ENCODE data around the gene MYL5. TPM values are rescaled to one million over a fixed set of nuclear protein-coding genes. Genes with fewer than 3 reads are reported as not detected.

Gene MYL5
- total and polyA plus RNA-seq, 2 donors, result 32.9 to 34.1 TPM

DNA sequence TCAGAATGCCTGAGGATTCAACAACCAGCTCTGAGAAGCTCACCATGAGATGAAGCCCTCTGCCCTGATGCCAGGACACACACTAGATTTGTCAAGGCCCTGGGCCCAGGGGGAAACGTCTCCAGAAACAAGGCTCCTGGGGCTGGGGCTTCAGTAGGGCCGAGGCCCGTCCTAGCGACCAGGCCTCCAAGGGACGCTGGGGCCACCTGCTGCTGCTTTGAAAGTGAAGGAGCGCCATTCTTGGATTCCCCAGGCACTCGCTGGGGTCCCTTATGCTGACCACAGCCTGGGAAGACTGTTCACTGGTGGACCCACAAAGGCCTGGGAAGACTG is 25.1 kb upstream of the MYL5 start:
- no peak overlapping the region for H3K27ac ChIP-seq (ENCODE audit: low read depth in 1 of 2, low read length in 1 of 2)
- H3K4me1 ChIP-seq (ENCODE audit: control insufficient read depth in 2 of 2, insufficient read depth in 2 of 2, low read length in 2 of 2), result no peaks in the 10 kb centered on the region
- no peaks in the 10 kb centered on the region for H3K36me3 ChIP-seq (ENCODE audit: control insufficient read depth in 2 of 2, insufficient read depth in 2 of 2, low read length in 1 of 2)
- H3K4me3 ChIP-seq (ENCODE audit: low read length in 2 of 2), result no peak overlapping the region
- H3K27me3 ChIP-seq (ENCODE audit: control insufficient read depth in 2 of 2, insufficient read depth in 1 of 2, low read length in 1 of 2), result peaks cover 0 to 52% of the 10 kb centered on the region in 2 donors
- no peaks in the 10 kb centered on the region for H3K9me3 ChIP-seq (ENCODE audit: control insufficient read depth in 2 of 2, insufficient read depth in 1 of 2, low read length in 1 of 2)
- DNase-seq (ENCODE audit: low read depth in 6 of 9, low spot score in 9 of 9), result no peak
- 97% methylated on average over 7 of the region's 7 CpGs for WGBS

- Histone ChIP-seq H3K4me1 (ENCODE audit: control insufficient read depth in 2 of 2, insufficient read depth in 2 of 2, low read length in 2 of 2) (no peaks in the 10 kb centered on the region), H3K4me3 (ENCODE audit: low read length in 2 of 2) (no peak overlapping the region), H3K27me3 (ENCODE audit: control insufficient read depth in 2 of 2, insufficient read depth in 1 of 2, low read length in 1 of 2) (peaks cover 0 to 52% of the 10 kb centered on the region in 2 donors), H3K36me3 (ENCODE audit: control insufficient read depth in 2 of 2, insufficient read depth in 2 of 2, low read length in 1 of 2) (no peaks in the 10 kb centered on the region), H3K9me3 (ENCODE audit: control insufficient read depth in 2 of 2, insufficient read depth in 1 of 2, low read length in 1 of 2) (no peaks in the 10 kb centered on the region), H3K27ac (ENCODE audit: low read depth in 1 of 2, low read length in 1 of 2) (no peak overlapping the region)
- 94% methylated on average over 13 of the region's 13 CpGs for WGBS
- DNase-seq (ENCODE audit: low read depth in 6 of 9, low spot score in 9 of 9), result no peak
These were observed 24.5 kb upstream of the MYL5 start for GRCh38 chr4:649751-650310.

DNA sequence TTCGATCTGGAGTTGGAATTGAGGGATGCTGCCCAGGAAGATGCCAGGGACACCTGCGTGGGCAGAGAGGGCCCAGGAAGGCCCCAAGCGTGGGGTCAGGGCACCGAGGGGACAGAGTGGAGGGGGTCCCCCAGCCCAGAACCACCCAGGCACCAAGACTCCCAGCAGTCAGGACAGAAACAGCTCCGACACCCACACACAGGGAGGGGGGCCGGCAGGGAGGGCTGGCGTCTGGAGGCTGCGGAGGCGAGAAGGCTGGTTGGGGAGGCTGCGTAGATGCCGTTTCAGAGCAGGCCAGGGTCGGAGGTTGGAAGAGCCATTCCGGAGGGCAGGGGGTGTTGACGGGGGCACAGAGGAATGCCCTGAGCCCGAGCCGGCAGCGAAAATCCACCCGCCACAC is 23.9 kb upstream of the MYL5 start:
- no peaks in the 10 kb centered on the region for H3K36me3 ChIP-seq (ENCODE audit: control insufficient read depth in 2 of 2, insufficient read depth in 2 of 2, low read length in 1 of 2)
- WGBS, result 92% methylated on average over 18 of the region's 18 CpGs
- H3K9me3 ChIP-seq (ENCODE audit: control insufficient read depth in 2 of 2, insufficient read depth in 1 of 2, low read length in 1 of 2), result no peaks in the 10 kb centered on the region
- peaks cover 0 to 52% of the 10 kb centered on the region in 2 donors for H3K27me3 ChIP-seq (ENCODE audit: control insufficient read depth in 2 of 2, insufficient read depth in 1 of 2, low read length in 1 of 2)
- H3K4me1 ChIP-seq (ENCODE audit: control insufficient read depth in 2 of 2, insufficient read depth in 2 of 2, low read length in 2 of 2), result no peaks in the 10 kb centered on the region
- H3K4me3 ChIP-seq (ENCODE audit: low read length in 2 of 2), result no peak overlapping the region
- no peak overlapping the region for H3K27ac ChIP-seq (ENCODE audit: low read depth in 1 of 2, low read length in 1 of 2)
- DNase-seq (ENCODE audit: low read depth in 6 of 9, low spot score in 9 of 9), result no peak

DNA sequence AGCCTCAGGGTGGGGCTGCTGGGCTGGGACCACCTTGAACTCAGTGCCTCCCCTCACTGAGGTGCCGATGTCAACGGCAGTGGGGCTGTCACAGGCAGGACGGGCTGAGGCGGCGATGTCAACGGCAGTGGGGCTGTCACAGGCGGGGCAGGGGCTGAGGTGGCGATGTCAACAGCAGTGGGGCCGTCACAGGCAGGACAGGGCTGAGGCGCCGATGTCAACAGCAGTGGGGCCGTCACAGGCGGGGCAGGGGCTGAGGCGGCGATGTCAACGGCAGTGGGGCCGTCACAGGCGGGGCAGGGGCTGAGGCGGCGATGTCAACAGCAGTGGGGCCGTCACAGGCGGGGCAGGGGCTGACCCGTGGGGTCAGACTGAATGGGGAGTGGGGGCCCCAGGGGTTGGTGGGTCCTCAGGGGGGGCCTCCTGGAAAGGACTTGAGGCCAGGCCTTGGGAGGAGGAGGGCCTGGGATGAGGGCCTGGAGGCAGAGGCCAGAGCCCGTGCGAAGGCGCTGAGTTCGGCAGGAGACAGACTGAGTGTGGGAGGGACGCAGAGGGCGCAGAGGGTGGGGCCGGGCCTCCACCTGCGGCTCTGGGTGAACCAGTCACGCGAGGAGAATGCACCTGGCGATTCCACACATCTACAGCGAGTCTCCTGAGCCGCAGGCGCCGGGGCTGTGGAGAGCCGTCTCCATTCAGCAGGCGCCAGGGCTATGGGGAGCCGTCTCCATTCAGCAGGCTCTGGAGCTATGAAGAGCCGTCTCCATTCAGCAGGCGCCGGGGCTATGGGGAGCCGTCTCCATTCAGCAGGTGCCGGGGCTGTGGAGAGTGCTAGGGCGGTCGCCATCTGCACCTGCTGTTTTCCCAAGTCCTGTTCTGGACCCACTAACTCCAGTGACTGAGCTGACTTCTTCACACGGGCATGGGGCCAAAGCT is 23.1 kb upstream of the MYL5 start:
- H3K9me3 ChIP-seq (ENCODE audit: control insufficient read depth in 2 of 2, insufficient read depth in 1 of 2, low read length in 1 of 2), result no peaks in the 10 kb centered on the region
- H3K27me3 ChIP-seq (ENCODE audit: control insufficient read depth in 2 of 2, insufficient read depth in 1 of 2, low read length in 1 of 2), result peaks cover 0 to 52% of the 10 kb centered on the region in 2 donors
- H3K36me3 ChIP-seq (ENCODE audit: control insufficient read depth in 2 of 2, insufficient read depth in 2 of 2, low read length in 1 of 2), result no peaks in the 10 kb centered on the region
- 62% methylated on average over 49 of the region's 49 CpGs for WGBS
- no peak overlapping the region for H3K27ac ChIP-seq (ENCODE audit: low read depth in 1 of 2, low read length in 1 of 2)
- no peak overlapping the region for H3K4me3 ChIP-seq (ENCODE audit: low read length in 2 of 2)
- DNase-seq (ENCODE audit: low read depth in 6 of 9, low spot score in 9 of 9), result no peak
- H3K4me1 ChIP-seq (ENCODE audit: control insufficient read depth in 2 of 2, insufficient read depth in 2 of 2, low read length in 2 of 2), result no peaks in the 10 kb centered on the region

GRCh38 chr4:651884-652642 is 22.3 kb upstream of the MYL5 start:
- WGBS, result 76% methylated on average over 24 of the region's 24 CpGs
- Histone ChIP-seq H3K27me3 (ENCODE audit: control insufficient read depth in 2 of 2, insufficient read depth in 1 of 2, low read length in 1 of 2) (peaks cover 0 to 45% of the 10 kb centered on the region in 2 donors), H3K9me3 (ENCODE audit: control insufficient read depth in 2 of 2, insufficient read depth in 1 of 2, low read length in 1 of 2) (no peaks in the 10 kb centered on the region), H3K4me3 (ENCODE audit: low read length in 2 of 2) (no peak overlapping the region), H3K27ac (ENCODE audit: low read depth in 1 of 2, low read length in 1 of 2) (no peak overlapping the region), H3K4me1 (ENCODE audit: control insufficient read depth in 2 of 2, insufficient read depth in 2 of 2, low read length in 2 of 2) (no peaks in the 10 kb centered on the region), H3K36me3 (ENCODE audit: control insufficient read depth in 2 of 2, insufficient read depth in 2 of 2, low read length in 1 of 2) (no peaks in the 10 kb centered on the region)
- no peak for DNase-seq (ENCODE audit: low read depth in 6 of 9, low spot score in 9 of 9)

GRCh38 chr4:653080-653821 is 21.1 kb upstream of the MYL5 start:
- DNase-seq (ENCODE audit: low read depth in 6 of 9, low spot score in 9 of 9), result no peak
- H3K4me3 ChIP-seq (ENCODE audit: low read length in 2 of 2), result no peak overlapping the region
- no peaks in the 10 kb centered on the region for H3K36me3 ChIP-seq (ENCODE audit: control insufficient read depth in 2 of 2, insufficient read depth in 2 of 2, low read length in 1 of 2)
- peaks cover 0 to 41% of the 10 kb centered on the region in 2 donors for H3K27me3 ChIP-seq (ENCODE audit: control insufficient read depth in 2 of 2, insufficient read depth in 1 of 2, low read length in 1 of 2)
- WGBS, result 93% methylated on average over 35 of the region's 35 CpGs
- no peak overlapping the region for H3K27ac ChIP-seq (ENCODE audit: low read depth in 1 of 2, low read length in 1 of 2)
- no peaks in the 10 kb centered on the region for H3K9me3 ChIP-seq (ENCODE audit: control insufficient read depth in 2 of 2, insufficient read depth in 1 of 2, low read length in 1 of 2)
- H3K4me1 ChIP-seq (ENCODE audit: control insufficient read depth in 2 of 2, insufficient read depth in 2 of 2, low read length in 2 of 2), result no peaks in the 10 kb centered on the region

- no peak overlapping the region for H3K27ac ChIP-seq (ENCODE audit: low read depth in 1 of 2, low read length in 1 of 2)
- H3K9me3 ChIP-seq (ENCODE audit: control insufficient read depth in 2 of 2, insufficient read depth in 1 of 2, low read length in 1 of 2), result peaks cover 0 to 6% of the 10 kb centered on the region in 2 donors
- peaks cover 0 to 34% of the 10 kb centered on the region in 2 donors for H3K27me3 ChIP-seq (ENCODE audit: control insufficient read depth in 2 of 2, insufficient read depth in 1 of 2, low read length in 1 of 2)
- H3K4me1 ChIP-seq (ENCODE audit: control insufficient read depth in 2 of 2, insufficient read depth in 2 of 2, low read length in 2 of 2), result no peaks in the 10 kb centered on the region
- H3K4me3 ChIP-seq (ENCODE audit: low read length in 2 of 2), result no peak overlapping the region
- 92% methylated on average over 29 of the region's 29 CpGs for WGBS
- no peaks in the 10 kb centered on the region for H3K36me3 ChIP-seq (ENCODE audit: control insufficient read depth in 2 of 2, insufficient read depth in 2 of 2, low read length in 1 of 2)
- DNase-seq (ENCODE audit: low read depth in 6 of 9, low spot score in 9 of 9), result no peak
These were observed 20.4 kb upstream of the MYL5 start for GRCh38 chr4:653831-654502.

DNA sequence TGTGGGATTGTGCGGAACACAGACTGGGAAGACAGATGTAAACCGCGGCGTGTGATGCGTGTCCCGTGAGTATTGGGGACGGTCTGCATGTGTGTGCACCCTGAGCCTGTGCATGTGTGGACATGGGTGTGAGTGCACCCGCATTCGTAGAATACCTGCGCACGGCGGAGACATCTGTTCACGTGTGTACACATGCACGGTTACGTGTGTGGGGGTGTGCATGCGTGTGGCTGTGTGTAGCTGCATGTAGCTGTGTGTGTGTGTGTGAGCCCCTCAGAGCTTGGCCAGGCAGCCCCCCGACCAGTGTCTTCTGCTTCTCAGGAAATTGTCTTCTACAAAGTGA is 19.9 kb upstream of the MYL5 start:
- DNase-seq (ENCODE audit: low read depth in 6 of 9, low spot score in 9 of 9), result no peak
- Histone ChIP-seq H3K27me3 (ENCODE audit: control insufficient read depth in 2 of 2, insufficient read depth in 1 of 2, low read length in 1 of 2) (peaks cover 0 to 31% of the 10 kb centered on the region in 2 donors), H3K36me3 (ENCODE audit: control insufficient read depth in 2 of 2, insufficient read depth in 2 of 2, low read length in 1 of 2) (no peaks in the 10 kb centered on the region), H3K9me3 (ENCODE audit: control insufficient read depth in 2 of 2, insufficient read depth in 1 of 2, low read length in 1 of 2) (peaks cover 0 to 6% of the 10 kb centered on the region in 2 donors), H3K4me1 (ENCODE audit: control insufficient read depth in 2 of 2, insufficient read depth in 2 of 2, low read length in 2 of 2) (no peaks in the 10 kb centered on the region), H3K27ac (ENCODE audit: low read depth in 1 of 2, low read length in 1 of 2) (no peak overlapping the region), H3K4me3 (ENCODE audit: low read length in 2 of 2) (no peak overlapping the region)
- WGBS, result 96% methylated on average over 17 of the region's 17 CpGs
